ENCODE data around the gene CLCN5. TPM values are rescaled to one million over a fixed set of nuclear protein-coding genes. Genes with fewer than 3 reads are reported as not detected.

The CLCN5 gene
- total RNA-seq, 1 donor from 2014 or later: 9.2 TPM

Other genes starting within 250 kb of the CLCN5 start
- gene PAGE1, start 226.6 kb upstream of the CLCN5 start, total RNA-seq: not detected in 2 replicates
- not detected in 2 replicates for gene PAGE4, start 93.3 kb upstream of the CLCN5 start, total RNA-seq
- gene USP27X, start 43.1 kb upstream of the CLCN5 start, total RNA-seq: 2.1 and 2.5 TPM in 2 replicates